HG03378 (cell line): ENCODE measurements around the gene FAM186B.
"Not testable (repeated sequence)": the region's sequence is repeated elsewhere in the genome, so short reads cannot be mapped to it uniquely, and the experiment has no call there.

Experiments used
- ATAC-seq: cut with Tn5 transposase; IDR thresholded peaks from one replicate; pipeline ENCODE4 v1.9.1; 2021; ENCODE audit warnings: mild to moderate bottlenecking, moderate library complexity; ENCODE audit not compliant: unreplicated experiment

The FAM186B gene

GRCh38 chr12:49605539-49605938 is at the start of gene FAM186B:
TSS of gene FAM186B (minus strand) at chr12:49605639. CDS start at chr12:49605477, 162 bp downstream.
- not testable (repeated sequence) for ATAC-seq

GRCh38 chr12:49654715-49655114 is 49.3 kb upstream of the FAM186B start:
- no peak for ATAC-seq

- no peak for ATAC-seq
Observed at GRCh38 chr12:49652921-49653520, 47.6 kb upstream of the FAM186B start.

- ATAC-seq, result no peak
Observed at GRCh38 chr12:49651855-49652254, 46.4 kb upstream of the FAM186B start.

GRCh38 chr12:49649892-49650291 is 44.5 kb upstream of the FAM186B start:
- no peak for ATAC-seq

- ATAC-seq, result no peak
Observed at GRCh38 chr12:49649445-49649844, 44.0 kb upstream of the FAM186B start.

GRCh38 chr12:49648712-49649003 is 43.2 kb upstream of the FAM186B start:
- ATAC-seq, result no peak

- ATAC-seq, result no peak
Observed at GRCh38 chr12:49647827-49648711, 42.6 kb upstream of the FAM186B start.

GRCh38 chr12:49646871-49647654 is 41.6 kb upstream of the FAM186B start:
- ATAC-seq, result no peak

- ATAC-seq, result no peak
Observed at GRCh38 chr12:49646331-49646830, 40.9 kb upstream of the FAM186B start.

- ATAC-seq, result no peak
Observed at GRCh38 chr12:49645146-49646039, 40.0 kb upstream of the FAM186B start.

- ATAC-seq, result no peak
Observed at GRCh38 chr12:49644620-49644994, 39.2 kb upstream of the FAM186B start.

GRCh38 chr12:49643961-49644619 is 38.7 kb upstream of the FAM186B start:
- no peak for ATAC-seq

- ATAC-seq, result no peak
Observed at GRCh38 chr12:49643135-49643534, 37.7 kb upstream of the FAM186B start.

GRCh38 chr12:49642370-49642802 is 36.9 kb upstream of the FAM186B start:
- no peak for ATAC-seq

GRCh38 chr12:49641748-49642369 is 36.4 kb upstream of the FAM186B start:
- no peak for ATAC-seq

- no peak for ATAC-seq
Observed at GRCh38 chr12:49636979-49637755, 31.7 kb upstream of the FAM186B start.

GRCh38 chr12:49636574-49636973 is 31.1 kb upstream of the FAM186B start:
- ATAC-seq, result no peak

- no peak for ATAC-seq
Observed at GRCh38 chr12:49635656-49636055, 30.2 kb upstream of the FAM186B start.
